OCI-LY3 (cell line): ENCODE results near the gene GSX2.

Source experiments
- H2AFZ ChIP-seq: fragments of 200-600, 300-600 bp; shearing (Covaris generic); 2 replicates; pipeline ENCODE4 v1.6.0; 2014; ENCODE audit warnings: antibody characterized with exemption, low read depth, low read length
- H3K27ac ChIP-seq: fragments of 200-600, 300-600 bp; sonication (generic); 2 replicates; pipeline ENCODE4 v1.5.1; 2014; ENCODE audit warnings: mild to moderate bottlenecking, low read length, moderate library complexity, mixed read lengths
- H3K27me3 ChIP-seq: fragments of 200-600, 300-600 bp; sonication (generic); 2 replicates; pipeline ENCODE4 v1.6.1; 2014; ENCODE audit warnings: low read depth, low read length, mixed read lengths
- H3K36me3 ChIP-seq: fragments of 200-600, 300-600 bp; sonication (generic); replicated peaks from 2 replicates; pipeline ENCODE3; 2014; ENCODE audit warnings: low read depth, low read length, mixed read lengths
- H3K4me1 ChIP-seq: fragments of 300-600, 200-600 bp; sonication (generic); 2 replicates; pipeline ENCODE4 v1.6.1; 2014; ENCODE audit warnings: low read length, mixed read lengths
- H3K4me2 ChIP-seq: fragments of 200-600, 300-600 bp; sonication (generic); 2 replicates; pipeline ENCODE4 v1.6.1; 2014; ENCODE audit warnings: low read length, mixed read lengths
- H3K4me3 ChIP-seq: fragments of 300-600, 200-600 bp; sonication (generic); 2 replicates; pipeline ENCODE4 v1.5.1; 2014; ENCODE audit warnings: antibody characterized with exemption, mild to moderate bottlenecking, low read length, moderate library complexity
- H3K79me2 ChIP-seq: fragments of 300-600, 200-600 bp; shearing (Covaris generic); 2 replicates; pipeline ENCODE4 v1.6.1; 2014; ENCODE audit warnings: mild to moderate bottlenecking, low read length, mixed read lengths
- H3K9ac ChIP-seq: fragments of 300-600, 200-600 bp; shearing (Covaris generic); 2 replicates; pipeline ENCODE4 v1.6.0; 2014; ENCODE audit warnings: mild to moderate bottlenecking, low read length, moderate library complexity
- H3K9me3 ChIP-seq: fragments of 200-600, 300-600 bp; shearing (Covaris generic); 2 replicates; pipeline ENCODE4 v1.6.1; 2014; ENCODE audit warnings: low read length, mixed read lengths; ENCODE audit not compliant: insufficient read depth
- H4K20me1 ChIP-seq: fragments of 200-600, 300-600 bp; sonication (generic); 2 replicates; pipeline ENCODE4 v1.6.1; 2016; ENCODE audit warnings: low read length, mixed read lengths; ENCODE audit not compliant: insufficient read depth
- CTCF ChIP-seq: fragments of 200-600, 300-600 bp; sonication (generic); IDR thresholded peaks from 2 replicates; pipeline ENCODE4 v1.5.1; 2014; ENCODE audit warnings: antibody characterized with exemption, low read length, low read depth
- EZH2phosphoT487 ChIP-seq: fragments of 200-600 bp; shearing (Covaris generic); IDR thresholded peaks from 2 replicates; pipeline ENCODE4 v1.6.1; 2018; ENCODE audit warnings: antibody characterized with exemption, mixed run types, low read depth

Gene GSX2

GRCh38 chr4:54103190-54103574 is 3.2 kb downstream of the GSX2 start:
- Histone ChIP-seq H2AFZ (no peak overlapping the region), H3K4me1 (peaks cover 12% of the 10 kb centered on the region), H3K4me2 (peak overlapping the region; percentile 37; the same call in 1 of the 2 replicates), H3K36me3 (no peaks in the 10 kb centered on the region), H3K9me3 (no peaks in the 10 kb centered on the region), H3K79me2 (no peaks in the 10 kb centered on the region), H3K27me3 (peaks cover 9% of the 10 kb centered on the region), H4K20me1 (no peaks in the 10 kb centered on the region), H3K27ac (no peak overlapping the region), H3K9ac (no peak overlapping the region), H3K4me3 (no peak overlapping the region)
- TF ChIP-seq CTCF (no peak), EZH2phosphoT487 (no peak)

GRCh38 chr4:54104907-54105306 is 4.9 kb downstream of the GSX2 start:
- H3K27ac ChIP-seq: no peak overlapping the region
- H3K9me3 ChIP-seq: no peaks in the 10 kb centered on the region
- H3K79me2 ChIP-seq: no peaks in the 10 kb centered on the region
- H3K4me3 ChIP-seq: no peak overlapping the region
- no peak overlapping the region for H3K9ac ChIP-seq
- H4K20me1 ChIP-seq: no peaks in the 10 kb centered on the region
- H3K4me1 ChIP-seq: peaks cover 12% of the 10 kb centered on the region
- peak overlapping the region; percentile 31; the same call in 1 of the 2 replicates for H2AFZ ChIP-seq
- H3K4me2 ChIP-seq: no peak overlapping the region
- H3K36me3 ChIP-seq: no peaks in the 10 kb centered on the region
- TF ChIP-seq EZH2phosphoT487 (no peak), CTCF (no peak)
- H3K27me3 ChIP-seq: no peaks in the 10 kb centered on the region

- Histone ChIP-seq H3K27me3 (no peaks in the 10 kb centered on the region), H3K36me3 (no peaks in the 10 kb centered on the region), H2AFZ (peak overlapping the region; percentile 64), H3K9ac (no peak overlapping the region), H4K20me1 (no peaks in the 10 kb centered on the region), H3K4me2 (peak overlapping the region; percentile 61), H3K27ac (no peak overlapping the region), H3K4me1 (peaks cover 5% of the 10 kb centered on the region; the same call in 1 of the 2 replicates), H3K4me3 (peak overlapping the region; percentile 40), H3K79me2 (no peaks in the 10 kb centered on the region), H3K9me3 (no peaks in the 10 kb centered on the region)
- TF ChIP-seq EZH2phosphoT487: no peak
- TF ChIP-seq CTCF: no peak
Measured at GRCh38 chr4:54107951-54108748, 8.2 kb downstream of the GSX2 start.

GRCh38 chr4:54109241-54110018 is 9.5 kb downstream of the GSX2 start:
- Histone ChIP-seq H3K27ac (no peak overlapping the region), H4K20me1 (no peaks in the 10 kb centered on the region), H3K4me2 (no peak overlapping the region), H3K36me3 (no peaks in the 10 kb centered on the region), H3K27me3 (no peaks in the 10 kb centered on the region), H3K4me1 (peaks cover 5% of the 10 kb centered on the region; the same call in 1 of the 2 replicates), H3K9ac (no peak overlapping the region), H3K4me3 (no peak overlapping the region), H3K79me2 (no peaks in the 10 kb centered on the region), H2AFZ (no peak overlapping the region), H3K9me3 (no peaks in the 10 kb centered on the region)
- TF ChIP-seq EZH2phosphoT487 (no peak), CTCF (no peak)
